H1 (cell line): ENCODE results near the gene ZMPSTE24.

ENCODE experiments used
- HDAC6 ChIP-seq: IDR thresholded peaks from one replicate; pipeline ENCODE4 v1.7.1; 2012; ENCODE audit warnings: low read depth, mild to moderate bottlenecking, inconsistent platforms, low read length, moderate library complexity
- POLR2AphosphoS5 ChIP-seq: IDR thresholded peaks from 2 replicates; pipeline ENCODE4 v1.6.1; 2011; ENCODE audit warnings: low read depth, low read length
- TF ChIP-seq, protein P1 (sequence below), 3 experiments: IDR thresholded peaks; 1 replicate in 2 of 3; 2 replicates in 1 of 3; pipeline versions ENCODE4 v1.5.1 to v1.6.1; 2011; ENCODE audit warnings: low read length in 3 of 3, mild to moderate bottlenecking in 3 of 3, inconsistent platforms in 2 of 3, low read depth in 1 of 3, moderate library complexity in 1 of 3; ENCODE audit not compliant: insufficient read depth in 1 of 3; ENCODE audit errors: control extremely low read depth in 1 of 3

DNA sequence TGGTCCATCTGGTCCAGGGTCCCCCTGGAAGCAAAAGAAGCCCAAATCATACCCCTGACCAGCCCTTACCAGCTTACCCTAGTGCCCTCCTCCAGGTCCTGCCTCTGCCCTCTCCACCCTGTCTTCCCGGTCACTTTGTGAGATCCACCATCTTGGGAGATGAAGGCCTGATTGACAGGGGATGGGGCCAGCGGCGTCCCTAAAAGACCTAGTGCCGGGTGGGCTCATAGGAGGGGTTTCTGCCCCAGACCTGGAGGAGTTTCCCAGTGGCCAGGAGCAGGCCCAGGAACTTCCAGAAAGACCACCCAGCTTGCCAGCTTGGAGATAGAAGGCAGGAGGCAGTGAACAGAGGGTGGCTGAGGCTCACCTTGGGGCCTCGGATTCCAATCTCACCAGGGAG is 53.7 kb downstream of the ZMPSTE24 start:
- TF ChIP-seq, protein P1, sequence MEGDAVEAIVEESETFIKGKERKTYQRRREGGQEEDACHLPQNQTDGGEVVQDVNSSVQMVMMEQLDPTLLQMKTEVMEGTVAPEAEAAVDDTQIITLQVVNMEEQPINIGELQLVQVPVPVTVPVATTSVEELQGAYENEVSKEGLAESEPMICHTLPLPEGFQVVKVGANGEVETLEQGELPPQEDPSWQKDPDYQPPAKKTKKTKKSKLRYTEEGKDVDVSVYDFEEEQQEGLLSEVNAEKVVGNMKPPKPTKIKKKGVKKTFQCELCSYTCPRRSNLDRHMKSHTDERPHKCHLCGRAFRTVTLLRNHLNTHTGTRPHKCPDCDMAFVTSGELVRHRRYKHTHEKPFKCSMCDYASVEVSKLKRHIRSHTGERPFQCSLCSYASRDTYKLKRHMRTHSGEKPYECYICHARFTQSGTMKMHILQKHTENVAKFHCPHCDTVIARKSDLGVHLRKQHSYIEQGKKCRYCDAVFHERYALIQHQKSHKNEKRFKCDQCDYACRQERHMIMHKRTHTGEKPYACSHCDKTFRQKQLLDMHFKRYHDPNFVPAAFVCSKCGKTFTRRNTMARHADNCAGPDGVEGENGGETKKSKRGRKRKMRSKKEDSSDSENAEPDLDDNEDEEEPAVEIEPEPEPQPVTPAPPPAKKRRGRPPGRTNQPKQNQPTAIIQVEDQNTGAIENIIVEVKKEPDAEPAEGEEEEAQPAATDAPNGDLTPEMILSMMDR (IDR thresholded peaks at IDR 0.05; ENCODE audit: control extremely low read depth in 1 of 3, insufficient read depth in 1 of 3, low read depth in 1 of 3, low read length in 3 of 3) = no peak
- TF ChIP-seq HDAC6 (no peak), POLR2AphosphoS5 (no peak)
